H1 (cell line): ENCODE data around the gene PITPNC1. TPM values are rescaled to one million over a fixed set of nuclear protein-coding genes. Genes with fewer than 3 reads are reported as not detected.

ENCODE experiments used
- EZH2 ChIP-seq: fragments of 200-600 bp; sonication (generic); IDR thresholded peaks from 2 replicates; pipeline ENCODE4 v1.7.1; 2012; ENCODE audit warnings: low read depth, mild to moderate bottlenecking, moderate library complexity, low read length, inconsistent platforms; ENCODE audit not compliant: severe bottlenecking
- HDAC2 ChIP-seq, 2 experiments: fragments of 300-600 bp in 1 of 2; sonication (generic) in 1 of 2; IDR thresholded peaks; 2 replicates each; pipeline ENCODE4 v1.6.1; 2011 to 2012; ENCODE audit warnings: low read depth in 2 of 2, low read length in 2 of 2, mild to moderate bottlenecking in 2 of 2, moderate library complexity in 2 of 2, borderline replicate concordance in 1 of 2, inconsistent platforms in 1 of 2
- RAD21 ChIP-seq, 2 experiments: IDR thresholded peaks in 1 of 2; conservative IDR thresholded peaks in 1 of 2; 2 replicates each; pipeline ENCODE4 v1.6.1; 2011; ENCODE audit warnings: low read depth in 2 of 2, low read length in 2 of 2, improper control_type of control experiment in 1 of 2, inconsistent platforms in 1 of 2, mild to moderate bottlenecking in 1 of 2, moderate library complexity in 1 of 2
- SIRT6 ChIP-seq: IDR thresholded peaks from one replicate; pipeline ENCODE4 v1.7.1; 2012; ENCODE audit warnings: low read length, inconsistent platforms
- SUZ12 ChIP-seq: fragments of 200-600 bp; sonication (generic); IDR thresholded peaks from 2 replicates; pipeline ENCODE4 v1.6.1; 2012; ENCODE audit warnings: mild to moderate bottlenecking, inconsistent platforms, low read length, moderate library complexity, mixed read lengths
- polyA plus RNA-seq, 7 experiments: library from polyadenylated mRNA; depleted of rRNA in 3 of 7; stranded (reverse) in 5 of 7; unstranded in 2 of 7; fragments of >200 nt in 5 of 7; fragments of 200-250 nt in 2 of 7; gene quantifications; 1 replicate in 5 of 7; 2 replicates in 1 of 7; 4 replicates in 1 of 7; pipeline versions ENCODE4 v1.2.1 to v1.2.3, GENCODE V29; 2011 to 2013; ENCODE audit warnings: missing spikeins in 2 of 7, mixed read lengths in 2 of 7
- total RNA-seq: library from RNA; stranded (reverse); fragmentation: NEBNext Ultra II Directional; extraction: Animal tissue kit (Norgen Biotek cat#: 25700); gene quantifications from 2 replicates; pipeline ENCODE4 v1.2.1, GENCODE V29; 2021

The PITPNC1 gene
- total and polyA plus RNA-seq, 2 of the 8 experiments (the other 6 are each of a cell fraction or from before 2014, with no cell fraction given), result 17.6 to 54.7 TPM

GRCh38 chr17:67558740-67559380 is 181.8 kb downstream of the PITPNC1 start (continued):
- no peak for TF ChIP-seq HDAC2 (IDR thresholded peaks at IDR 0.05; ENCODE audit: borderline replicate concordance in 1 of 2, low read depth in 2 of 2, low read length in 2 of 2)
- no peak for TF ChIP-seq EZH2
- no peak for TF ChIP-seq RAD21 (IDR thresholded peaks at IDR 0.05 in 1 of 2, conservative IDR thresholded peaks at IDR 0.05 in 1 of 2; ENCODE audit: low read depth in 2 of 2, low read length in 2 of 2)
- TF ChIP-seq SIRT6, result no peak
- TF ChIP-seq SUZ12, result no peak
